OCI-LY1 (cell line): ENCODE data around the gene AP3S2.

Experiments used
- H2AFZ ChIP-seq: fragments of 200-600 bp; sonication (generic), shearing (Covaris generic); 2 replicates; pipeline ENCODE4 v1.6.0; 2014; ENCODE audit warnings: antibody characterized with exemption, mild to moderate bottlenecking, low read length
- H3F3A ChIP-seq: fragments of 200-600 bp; sonication (generic), shearing (Covaris generic); 2 replicates; pipeline ENCODE4 v1.6.0; 2014; ENCODE audit warnings: mild to moderate bottlenecking, antibody characterized with exemption, low read length, moderate library complexity; ENCODE audit not compliant: insufficient read depth
- H3K27ac ChIP-seq: fragments of 200-600 bp; sonication (generic); 2 replicates; pipeline ENCODE4 v1.5.1; 2014; ENCODE audit warnings: low read length, mixed run types, mild to moderate bottlenecking, low read depth; ENCODE audit not compliant: poor library complexity, severe bottlenecking
- H3K27me3 ChIP-seq: fragments of 200-600 bp; sonication (generic); 2 replicates; pipeline ENCODE4 v1.6.0; 2014; ENCODE audit warnings: antibody characterized with exemption, mild to moderate bottlenecking, low read length, moderate library complexity; ENCODE audit not compliant: insufficient read depth
- H3K36me3 ChIP-seq: fragments of 200-600 bp; sonication (generic); 2 replicates; pipeline ENCODE4 v1.6.1; 2014; ENCODE audit warnings: mild to moderate bottlenecking, antibody characterized with exemption, low read length, moderate library complexity, mixed read lengths; ENCODE audit not compliant: insufficient read depth
- H3K4me1 ChIP-seq: fragments of 200-600 bp; sonication (generic); 2 replicates; pipeline ENCODE4 v1.5.1; 2014; ENCODE audit warnings: mild to moderate bottlenecking, low read length, moderate library complexity; ENCODE audit not compliant: insufficient read depth, severe bottlenecking
- H3K4me2 ChIP-seq: fragments of 200-600 bp; sonication (generic), shearing (Covaris generic); 2 replicates; pipeline ENCODE4 v1.6.1; 2014; ENCODE audit warnings: low read length
- H3K4me3 ChIP-seq: fragments of 200-600 bp; sonication (generic); 2 replicates; pipeline ENCODE4 v1.5.1; 2014; ENCODE audit warnings: low read length, low read depth, mild to moderate bottlenecking, mixed read lengths; ENCODE audit not compliant: poor library complexity, severe bottlenecking
- H3K79me2 ChIP-seq: fragments of 200-600 bp; shearing (Covaris generic); 2 replicates; pipeline ENCODE4 v1.6.1; 2016; ENCODE audit warnings: mixed run types, low read length, mixed read lengths; ENCODE audit not compliant: insufficient read depth
- H3K9ac ChIP-seq: fragments of 200-600 bp; sonication (generic), shearing (Covaris generic); 2 replicates; pipeline ENCODE4 v1.6.1; 2014; ENCODE audit warnings: mild to moderate bottlenecking, low read length, mixed read lengths
- H3K9me2 ChIP-seq: fragments of 200-600 bp; sonication (generic), shearing (Covaris generic); 2 replicates; pipeline ENCODE4 v1.6.1; 2014; ENCODE audit warnings: low read depth, mild to moderate bottlenecking, low read length, mixed read lengths
- H3K9me3 ChIP-seq: fragments of 200-600 bp; shearing (Covaris generic); 2 replicates; pipeline ENCODE4 v1.6.1; 2014; ENCODE audit warnings: low read length, mixed read lengths
- H4K20me1 ChIP-seq: fragments of 200-600 bp; sonication (generic), shearing (Covaris generic); 2 replicates; pipeline ENCODE4 v1.6.0; 2016; ENCODE audit warnings: mild to moderate bottlenecking, low read length; ENCODE audit not compliant: insufficient read depth
- CTCF ChIP-seq: fragments of 200-600 bp; sonication (generic), shearing (Covaris generic); IDR thresholded peaks from 2 replicates; pipeline ENCODE4 v1.5.1; 2017; ENCODE audit warnings: mild to moderate bottlenecking, antibody characterized with exemption, low read length, moderate library complexity, mixed read lengths
- EZH2 ChIP-seq: fragments of 200-600 bp; sonication (generic), shearing (Covaris generic); IDR thresholded peaks from 2 replicates; pipeline ENCODE4 v1.8.0; 2017; ENCODE audit warnings: borderline replicate concordance, mixed run types, mild to moderate bottlenecking, antibody characterized with exemption, low read length, moderate library complexity, mixed read lengths

The AP3S2 gene

GRCh38 chr15:89822611-89822950 is 71.2 kb downstream of the AP3S2 start:
- TF ChIP-seq CTCF = no peak
- TF ChIP-seq EZH2 = no peak

GRCh38 chr15:89822026-89822425 is 71.8 kb downstream of the AP3S2 start:
- H3F3A ChIP-seq = no peaks in the 10 kb centered on the region
- no peaks in the 10 kb centered on the region; the same call in 1 of the 2 replicates for H3K27me3 ChIP-seq
- no peaks in the 10 kb centered on the region for H3K9me2 ChIP-seq
- H3K27ac ChIP-seq = no peak overlapping the region
- H3K4me3 ChIP-seq = no peak overlapping the region
- H3K9ac ChIP-seq = no peak overlapping the region
- H3K9me3 ChIP-seq = no peaks in the 10 kb centered on the region
- no peaks in the 10 kb centered on the region for H3K79me2 ChIP-seq
- H3K4me1 ChIP-seq = no peaks in the 10 kb centered on the region
- H3K4me2 ChIP-seq = no peak overlapping the region
- no peaks in the 10 kb centered on the region for H4K20me1 ChIP-seq
- H2AFZ ChIP-seq = no peak overlapping the region
- H3K36me3 ChIP-seq = no peaks in the 10 kb centered on the region
- no peak for TF ChIP-seq CTCF
- TF ChIP-seq EZH2 = no peak

More at GRCh38 chr15:89822611-89822950, 71.2 kb downstream of the AP3S2 start:
- Histone ChIP-seq H2AFZ (no peak overlapping the region), H3K9me3 (no peaks in the 10 kb centered on the region), H3K27ac (no peak overlapping the region), H3K9ac (no peak overlapping the region), H3K4me1 (no peaks in the 10 kb centered on the region), H3F3A (no peaks in the 10 kb centered on the region), H3K79me2 (no peaks in the 10 kb centered on the region), H3K36me3 (no peaks in the 10 kb centered on the region), H3K9me2 (no peaks in the 10 kb centered on the region), H4K20me1 (no peaks in the 10 kb centered on the region), H3K27me3 (no peaks in the 10 kb centered on the region; the same call in 1 of the 2 replicates), H3K4me3 (no peak overlapping the region), H3K4me2 (no peak overlapping the region)

- Histone ChIP-seq H3K27me3 (no peaks in the 10 kb centered on the region), H3K4me2 (no peak overlapping the region), H2AFZ (no peak overlapping the region), H3K27ac (no peak overlapping the region), H3K4me3 (no peak overlapping the region), H4K20me1 (no peaks in the 10 kb centered on the region), H3K9me2 (no peaks in the 10 kb centered on the region), H3K9me3 (0 out of 2 replicates have a peak, but pooled peaks cover under 1% of the 10 kb centered on the region), H3K9ac (no peak overlapping the region), H3K79me2 (no peaks in the 10 kb centered on the region), H3F3A (no peaks in the 10 kb centered on the region), H3K36me3 (no peaks in the 10 kb centered on the region), H3K4me1 (no peaks in the 10 kb centered on the region)
- TF ChIP-seq EZH2 = no peak
- TF ChIP-seq CTCF = no peak
Measured at GRCh38 chr15:89820666-89821611, 72.9 kb downstream of the AP3S2 start.
